ENCODE data around the gene CDKN1B. TPM values are rescaled to one million over a fixed set of nuclear protein-coding genes. Genes with fewer than 3 reads are reported as not detected.

CDKN1B gene
- total and polyA plus RNA-seq, 2 of the 4 experiments (the other 2 are of a cell fraction), result 13.9 to 17.4 TPM

DNA sequence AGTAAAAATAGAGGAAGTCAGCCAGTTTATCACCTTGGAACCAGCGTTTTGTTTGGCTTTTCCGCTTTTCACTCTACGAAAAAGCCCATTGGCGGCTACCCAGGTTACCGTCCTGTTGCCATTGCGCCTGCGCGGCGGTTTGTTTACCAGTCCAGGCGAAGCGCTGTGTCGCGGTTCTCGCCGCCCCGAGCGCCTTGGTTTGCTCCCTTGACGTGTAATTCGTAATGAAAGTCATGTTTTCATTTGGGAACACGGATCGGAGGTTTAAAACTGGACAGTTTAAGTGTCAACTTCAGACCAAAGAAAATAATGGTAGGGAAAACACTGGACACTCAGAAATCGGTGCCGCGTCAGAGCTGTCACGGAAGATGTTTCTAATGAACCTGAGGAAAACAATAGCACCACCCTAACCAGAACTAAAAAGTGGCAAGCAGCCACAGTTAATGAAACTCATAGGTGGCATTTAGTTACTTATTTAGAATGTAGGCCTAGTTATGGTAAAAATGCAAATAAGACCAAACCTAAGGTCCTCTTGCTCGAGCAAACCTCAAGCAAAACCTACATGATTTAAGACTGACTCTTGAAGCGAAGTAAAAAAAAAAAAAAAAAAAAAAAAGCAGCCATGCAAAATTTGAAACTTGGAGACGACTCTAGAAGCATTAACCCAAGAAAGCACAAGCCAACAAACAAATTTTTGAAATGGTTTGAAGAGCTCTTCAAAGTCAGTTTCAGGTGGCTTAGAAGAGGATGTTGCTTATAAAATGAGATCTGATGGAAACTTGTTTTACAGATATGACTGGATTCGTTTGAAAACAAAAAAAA lies 20.4 kb upstream of the CDKN1B start:
- in situ Hi-C loops (cut with MboI; ENCODE audit: low sequenced_read_pairs), result no loop called here
- H3K4ac ChIP-seq (ENCODE audit: low read depth, low read length), result peak overlapping the region; percentile 77; the same call in 1 of the 2 replicates
- H2AK5ac ChIP-seq (ENCODE audit: low read depth, low read length), result no peak overlapping the region
- H3K9me3 ChIP-seq (ENCODE audit: control insufficient read depth, insufficient read depth, low read length), result no peaks in the 10 kb centered on the region
- no peaks in the 10 kb centered on the region for H3K36me3 ChIP-seq (ENCODE audit: control insufficient read depth, insufficient read depth, low read length)
- WGBS, 2 experiments (ENCODE audit: extremely low coverage in 2 of 2, insufficient read length in 1 of 2), result 0% methylated on average over 4 of the region's 29 CpGs; no CpG with 5 or more reads in 1 of the 2 experiments
- H2AFZ ChIP-seq (replicated peaks; ENCODE audit: low read length, poor library complexity), result peak overlapping the region; percentile 87
- ATAC-seq (ENCODE audit: low read depth), result peak; percentile 93
- DNase-seq, result peak; percentile 76
- BruUV-seq (replicated peaks), result no TSS peak
- no peaks in the 10 kb centered on the region for H4K20me1 ChIP-seq (ENCODE audit: insufficient read depth, low read length)
- H3K14ac ChIP-seq (replicated peaks; ENCODE audit: low read depth, low read length), result peak overlapping the region; percentile 81
- H2BK20ac ChIP-seq (ENCODE audit: low read depth, low read length), result peak overlapping the region; percentile 30; the same call in 1 of the 2 replicates
- TF ChIP-seq POLR2A (IDR thresholded peaks at IDR 0.05; ENCODE audit: low read depth, low read length), result peak; percentile 33; the same call in 1 of the 2 replicates
- TF ChIP-seq, protein P1, sequence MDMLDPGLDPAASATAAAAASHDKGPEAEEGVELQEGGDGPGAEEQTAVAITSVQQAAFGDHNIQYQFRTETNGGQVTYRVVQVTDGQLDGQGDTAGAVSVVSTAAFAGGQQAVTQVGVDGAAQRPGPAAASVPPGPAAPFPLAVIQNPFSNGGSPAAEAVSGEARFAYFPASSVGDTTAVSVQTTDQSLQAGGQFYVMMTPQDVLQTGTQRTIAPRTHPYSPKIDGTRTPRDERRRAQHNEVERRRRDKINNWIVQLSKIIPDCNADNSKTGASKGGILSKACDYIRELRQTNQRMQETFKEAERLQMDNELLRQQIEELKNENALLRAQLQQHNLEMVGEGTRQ (IDR thresholded peaks at IDR 0.05; ENCODE audit: low read depth, low read length), result no peak
- H3K56ac ChIP-seq (ENCODE audit: extremely low read depth, insufficient read depth, low read length), result peak overlapping the region; percentile 81
- peak overlapping the region; percentile 66 for H3K4me3 ChIP-seq (ENCODE audit: insufficient read depth, low read depth, low read length)
- H2AK9ac ChIP-seq (replicated peaks; ENCODE audit: low read depth, low read length, poor library complexity), result no peak overlapping the region
- CTCF ChIA-PET, result interaction anchor here (0.6 kb wide), 1 partner anchor 514 kb away, joined by 4 read pairs; no protein-coding TSS in a partner anchor
- H4K8ac ChIP-seq (ENCODE audit: low read depth in 2 of 2, low read length in 2 of 2), result peak overlapping the region; percentile 83 to 88
- H4K5ac ChIP-seq (ENCODE audit: low read depth, low read length), result peak overlapping the region; percentile 80
- no peaks in the 10 kb centered on the region for H3K79me1 ChIP-seq (ENCODE audit: low read depth in 1 of 2, low read length in 2 of 2)
- intact Hi-C loops (cut with micrococcal nuclease), result loop anchor here (2.0 kb wide), 1 partner anchor 320 kb away; no protein-coding TSS in a partner anchor
- POLR2A ChIA-PET (ENCODE audit: unreplicated experiment), result interaction anchor here (0.7 kb wide), 2 partner anchors 8 to 90 kb away, joined by 4 to 21 read pairs; no protein-coding TSS in a partner anchor
- H4K91ac ChIP-seq (ENCODE audit: insufficient read depth, low read depth, low read length), result peak overlapping the region; percentile 77
- H2BK15ac ChIP-seq (ENCODE audit: low read depth, low read length), result peak overlapping the region; percentile 57; the same call in 2 of the 3 replicates
- H3K4me2 ChIP-seq (ENCODE audit: low read depth, low read length), result peak overlapping the region; percentile 85
- peaks cover 2% of the 10 kb centered on the region for H3K27me3 ChIP-seq (ENCODE audit: control insufficient read depth, insufficient read depth, low read length)
- peak overlapping the region; percentile 59 for H3K27ac ChIP-seq (ENCODE audit: insufficient read depth, low read length)
- dilution Hi-C loops (cut with HindIII; ENCODE audit: low sequenced_read_pairs, unreplicated experiment), result no loop called here
- H3K4me1 ChIP-seq (ENCODE audit: control insufficient read depth, insufficient read depth, low read length), result no peaks in the 10 kb centered on the region
- H3K9me1 ChIP-seq (ENCODE audit: insufficient read depth, low read length), result no peaks in the 10 kb centered on the region
- peak overlapping the region; percentile 45 for H2BK120ac ChIP-seq (ENCODE audit: low read depth, low read length)
- H3K9ac ChIP-seq (ENCODE audit: low read depth, low read length), result peak overlapping the region; percentile 90
- H3K18ac ChIP-seq (ENCODE audit: low read depth, low read length), result peak overlapping the region; percentile 73
- peak overlapping the region; percentile 83 for H2BK5ac ChIP-seq (ENCODE audit: low read depth, low read length, poor library complexity, severe bottlenecking)
- H3K23ac ChIP-seq (ENCODE audit: low read depth, low read length), result peak overlapping the region; percentile 86; the same call in 1 of the 2 replicates
